ENCODE results near the gene FAM174C.

- TF ChIP-seq, protein P1, sequence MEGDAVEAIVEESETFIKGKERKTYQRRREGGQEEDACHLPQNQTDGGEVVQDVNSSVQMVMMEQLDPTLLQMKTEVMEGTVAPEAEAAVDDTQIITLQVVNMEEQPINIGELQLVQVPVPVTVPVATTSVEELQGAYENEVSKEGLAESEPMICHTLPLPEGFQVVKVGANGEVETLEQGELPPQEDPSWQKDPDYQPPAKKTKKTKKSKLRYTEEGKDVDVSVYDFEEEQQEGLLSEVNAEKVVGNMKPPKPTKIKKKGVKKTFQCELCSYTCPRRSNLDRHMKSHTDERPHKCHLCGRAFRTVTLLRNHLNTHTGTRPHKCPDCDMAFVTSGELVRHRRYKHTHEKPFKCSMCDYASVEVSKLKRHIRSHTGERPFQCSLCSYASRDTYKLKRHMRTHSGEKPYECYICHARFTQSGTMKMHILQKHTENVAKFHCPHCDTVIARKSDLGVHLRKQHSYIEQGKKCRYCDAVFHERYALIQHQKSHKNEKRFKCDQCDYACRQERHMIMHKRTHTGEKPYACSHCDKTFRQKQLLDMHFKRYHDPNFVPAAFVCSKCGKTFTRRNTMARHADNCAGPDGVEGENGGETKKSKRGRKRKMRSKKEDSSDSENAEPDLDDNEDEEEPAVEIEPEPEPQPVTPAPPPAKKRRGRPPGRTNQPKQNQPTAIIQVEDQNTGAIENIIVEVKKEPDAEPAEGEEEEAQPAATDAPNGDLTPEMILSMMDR (IDR thresholded peaks at IDR 0.05) = no peak
- TF ChIP-seq POLR2AphosphoS5 (IDR thresholded peaks at IDR 0.05) (no peak), POLR2A (IDR thresholded peaks at IDR 0.05) (no peak)
These were observed 14.3 kb downstream of the FAM174C start for GRCh38 chr19:1289686-1290025.
